ENCODE results near the gene MICALL1.

The MICALL1 gene

GRCh38 chr22:37887584-37888378 lies 18.3 kb upstream of the MICALL1 start:
- no peak overlapping the region for H3K4me2 ChIP-seq

DNA sequence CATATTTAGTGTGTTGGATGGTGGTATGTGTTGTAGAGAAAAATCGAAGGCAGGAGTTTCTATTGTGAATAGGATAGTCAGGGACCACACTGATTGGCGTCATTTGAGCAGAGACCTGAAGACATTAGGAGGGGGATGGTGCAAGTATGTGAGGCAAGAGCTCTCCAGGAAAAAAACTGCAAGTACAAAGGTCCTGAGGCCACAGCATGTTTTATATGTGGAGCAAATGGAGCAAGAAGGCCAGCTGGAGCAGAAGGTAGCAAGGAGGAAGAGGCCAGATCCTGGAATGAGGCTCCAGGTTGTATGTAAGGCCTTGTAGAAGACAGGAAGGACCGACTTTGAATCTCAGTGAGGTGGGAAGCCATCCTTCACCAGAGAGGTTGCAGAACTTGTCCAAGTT lies 14.2 kb upstream of the MICALL1 start:
- no peak overlapping the region for H3K27ac ChIP-seq
- H3K27me3 ChIP-seq = no peaks in the 10 kb centered on the region
- H3K36me3 ChIP-seq = peaks cover 56 to 75% (median 64%) of the 10 kb centered on the region in 11 experiments
- no peaks in the 10 kb centered on the region for H3K9me3 ChIP-seq (replicated peaks in 1 of 11)
- no peak overlapping the region for H3K4me3 ChIP-seq
- H3K4me2 ChIP-seq = no peak overlapping the region
- no peak overlapping the region for H3K9ac ChIP-seq
- no peak for TF ChIP-seq Cebpa-rat (IDR thresholded peaks at IDR 0.05)
- H4K20me1 ChIP-seq = peaks cover 9 to 66% (median 26%) of the 10 kb centered on the region in 11 experiments; a peak in 19 of 22 replicates
- peaks cover 27 to 40% (median 34%) of the 10 kb centered on the region in 10 experiments for H3K4me1 ChIP-seq

More at GRCh38 chr22:37887584-37888378, 18.3 kb upstream of the MICALL1 start:
- H3K9ac ChIP-seq = peak overlapping the region in 1 of 11 experiments; percentile 26; a peak in 3 of 22 replicates
- no peak for TF ChIP-seq Cebpa-rat (IDR thresholded peaks at IDR 0.05)
- H3K4me3 ChIP-seq = no peak overlapping the region
- H3K27me3 ChIP-seq = no peaks in the 10 kb centered on the region
- no peak overlapping the region for H3K27ac ChIP-seq
- peaks cover 34 to 95% (median 67%) of the 10 kb centered on the region in 11 experiments; a peak in 21 of 22 replicates for H4K20me1 ChIP-seq
- 0 out of 20 replicates have a peak, but pooled peaks cover 0 to 3% (median 0%) of the 10 kb centered on the region in 10 experiments for H3K4me1 ChIP-seq
- no peaks in the 10 kb centered on the region for H3K9me3 ChIP-seq (replicated peaks in 1 of 11)
- peaks cover 87 to 100% (median 98%) of the 10 kb centered on the region in 11 experiments for H3K36me3 ChIP-seq

DNA sequence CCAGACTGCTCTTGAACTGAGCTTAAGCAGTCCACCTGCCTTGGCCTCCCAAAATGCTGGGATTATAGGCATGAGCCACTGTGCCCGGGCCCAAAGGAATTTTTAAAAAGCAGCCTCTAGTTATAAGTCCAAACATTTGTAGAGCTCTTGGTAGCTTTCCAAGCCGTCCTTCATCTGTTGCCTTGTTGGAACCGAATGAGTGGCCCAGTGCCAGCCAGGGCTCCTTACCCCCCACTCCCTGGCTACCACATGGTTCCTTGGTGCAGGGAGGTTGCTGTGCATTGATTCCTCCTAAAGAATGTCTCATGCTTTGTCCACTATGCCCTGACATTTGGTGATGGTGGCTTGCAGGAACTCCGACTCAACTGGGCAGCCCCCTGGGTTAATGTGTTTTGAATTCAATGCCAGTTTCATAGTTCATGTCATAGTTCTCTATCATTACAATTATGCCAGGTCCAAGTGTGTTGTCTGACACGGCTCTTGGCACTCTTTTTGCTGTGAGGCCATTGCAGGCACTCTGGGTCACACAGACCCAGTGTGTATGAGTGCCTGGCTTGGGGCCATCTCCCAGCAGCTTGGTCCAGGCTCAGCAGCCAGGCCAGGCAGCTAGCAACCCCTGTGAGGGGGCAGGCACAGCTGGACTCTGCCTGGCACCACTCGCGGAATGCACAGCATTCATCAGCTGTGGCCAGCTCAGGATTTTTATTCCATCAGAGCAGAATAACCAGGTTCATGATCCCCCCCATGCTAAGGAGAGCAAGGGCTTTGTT lies 13.3 kb upstream of the MICALL1 start:
- no peak overlapping the region for H3K27ac ChIP-seq
- no peak overlapping the region for H3K4me2 ChIP-seq
- no peak overlapping the region for H3K4me3 ChIP-seq
- H3K27me3 ChIP-seq = no peaks in the 10 kb centered on the region
- peaks cover 47 to 67% (median 55%) of the 10 kb centered on the region in 11 experiments for H3K36me3 ChIP-seq
- peaks cover 4 to 58% (median 19%) of the 10 kb centered on the region in 11 experiments; a peak in 19 of 22 replicates for H4K20me1 ChIP-seq
- peaks cover 29 to 44% (median 39%) of the 10 kb centered on the region in 10 experiments for H3K4me1 ChIP-seq
- 0 out of 22 replicates have a peak overlapping the region, but pooled peaks of 1 of the 11 experiments have one; percentile 18 for H3K9ac ChIP-seq
- no peak for TF ChIP-seq Cebpa-rat (IDR thresholded peaks at IDR 0.05)
- no peaks in the 10 kb centered on the region for H3K9me3 ChIP-seq (replicated peaks in 1 of 11)

GRCh38 chr22:37893583-37893983 lies 12.5 kb upstream of the MICALL1 start:
- Histone ChIP-seq H3K9me3 (replicated peaks in 1 of 11) (no peaks in the 10 kb centered on the region), H3K27me3 (no peaks in the 10 kb centered on the region), H3K4me1 (peaks cover 29 to 45% (median 39%) of the 10 kb centered on the region in 10 experiments), H3K4me3 (no peak overlapping the region), H3K27ac (peak overlapping the region in 1 of 11 experiments; percentile 7; a peak in 2 of 22 replicates), H3K36me3 (peaks cover 39 to 58% (median 47%) of the 10 kb centered on the region in 11 experiments), H3K4me2 (no peak overlapping the region), H4K20me1 (peaks cover 0 to 49% (median 17%) of the 10 kb centered on the region in 11 experiments; a peak in 14 of 22 replicates), H3K9ac (no peak overlapping the region)
- no peak for TF ChIP-seq Cebpa-rat (IDR thresholded peaks at IDR 0.05)

DNA sequence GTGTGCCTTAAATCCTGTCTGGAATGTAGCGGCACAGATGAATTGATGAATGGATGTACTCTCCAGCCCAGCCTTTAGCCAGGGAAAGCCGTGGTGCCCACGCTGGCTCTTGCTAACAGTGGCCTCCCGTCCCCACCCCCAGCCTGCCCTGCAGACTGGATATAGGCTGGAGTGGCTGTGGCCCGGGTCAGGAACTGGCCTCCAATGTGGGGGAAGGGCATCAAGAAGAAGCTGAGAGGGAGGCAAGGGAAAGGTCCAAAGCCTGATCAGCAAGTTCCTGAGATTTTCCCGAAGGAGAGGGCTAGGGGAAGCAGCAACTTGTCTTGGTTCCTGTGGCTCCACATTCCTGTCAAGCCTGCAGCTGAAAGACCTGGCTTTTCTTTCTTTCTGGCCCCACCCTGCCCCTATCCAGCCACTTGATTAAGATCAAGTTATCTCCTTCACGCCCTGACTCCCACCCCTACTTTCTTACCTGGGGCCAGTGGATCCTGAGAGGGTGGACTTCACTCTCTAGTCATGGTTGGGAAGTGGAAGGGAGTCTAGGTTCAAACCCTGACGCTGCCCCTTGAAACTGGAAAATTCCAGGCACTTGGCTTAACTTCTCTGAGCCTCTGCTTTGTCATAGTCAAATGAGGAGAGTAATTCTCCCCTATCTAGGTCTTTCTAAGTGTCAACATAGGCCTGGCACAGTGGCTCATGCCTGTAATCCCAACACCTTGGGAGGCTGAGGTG lies 11.0 kb upstream of the MICALL1 start:
- Histone ChIP-seq H3K36me3 (peaks cover 24 to 43% (median 32%) of the 10 kb centered on the region in 11 experiments), H3K9ac (peak overlapping the region in 2 of 11 experiments; percentile 3 to 37; a peak in 1 of 22 replicates), H3K4me3 (no peak overlapping the region), H4K20me1 (peaks cover 0 to 38% (median 14%) of the 10 kb centered on the region in 11 experiments; a peak in 11 of 22 replicates), H3K4me1 (peaks cover 29 to 45% (median 39%) of the 10 kb centered on the region in 10 experiments), H3K4me2 (peak overlapping the region; percentile 44 to 92 (median 74)), H3K27ac (peak overlapping the region in 10 of 11 experiments; percentile 55 to 75 (median 66); a peak in 16 of 22 replicates), H3K9me3 (replicated peaks in 1 of 11) (no peaks in the 10 kb centered on the region), H3K27me3 (no peaks in the 10 kb centered on the region)
- TF ChIP-seq Cebpa-rat (IDR thresholded peaks at IDR 0.05) = no peak

- peak overlapping the region; percentile 19 to 64 (median 47); a peak in 19 of 22 replicates for H3K9ac ChIP-seq
- H3K4me3 ChIP-seq = no peak overlapping the region
- H4K20me1 ChIP-seq = peaks cover 0 to 28% (median 13%) of the 10 kb centered on the region in 11 experiments; a peak in 10 of 22 replicates
- H3K36me3 ChIP-seq = peaks cover 13 to 32% (median 21%) of the 10 kb centered on the region in 11 experiments
- no peaks in the 10 kb centered on the region for H3K27me3 ChIP-seq
- H3K4me2 ChIP-seq = peak overlapping the region; percentile 44 to 92 (median 74)
- peaks cover 29 to 51% (median 45%) of the 10 kb centered on the region in 10 experiments for H3K4me1 ChIP-seq
- no peak for TF ChIP-seq Cebpa-rat (IDR thresholded peaks at IDR 0.05)
- H3K9me3 ChIP-seq (replicated peaks in 1 of 11) = no peaks in the 10 kb centered on the region
- peak overlapping the region; percentile 48 to 75 (median 66); a peak in 21 of 22 replicates for H3K27ac ChIP-seq
Observed at GRCh38 chr22:37896181-37896592, 9.9 kb upstream of the MICALL1 start.

DNA sequence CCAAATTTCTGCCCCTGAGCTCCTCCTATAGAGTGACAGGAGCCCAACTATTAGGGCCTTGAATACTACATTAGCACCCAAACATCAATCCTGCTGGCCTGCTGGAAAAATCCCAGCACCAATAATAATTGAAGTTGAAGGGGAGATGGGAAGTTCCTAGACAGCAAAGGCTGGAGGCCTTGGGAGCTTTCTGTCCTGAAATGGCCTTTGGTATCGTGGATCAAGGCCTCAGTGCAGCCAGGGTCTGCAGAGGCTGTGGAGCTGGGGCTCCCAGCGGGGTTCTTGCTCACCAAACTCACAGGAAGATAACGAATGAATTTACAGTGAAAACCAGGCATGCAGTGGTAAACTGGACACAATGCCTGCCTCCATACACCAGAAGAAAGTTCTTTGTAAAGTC lies 9.2 kb upstream of the MICALL1 start:
- Histone ChIP-seq H3K27ac (peak overlapping the region; percentile 48 to 75 (median 66); a peak in 20 of 22 replicates), H3K9ac (peak overlapping the region in 9 of 11 experiments; percentile 8 to 64 (median 47); a peak in 13 of 22 replicates)

DNA sequence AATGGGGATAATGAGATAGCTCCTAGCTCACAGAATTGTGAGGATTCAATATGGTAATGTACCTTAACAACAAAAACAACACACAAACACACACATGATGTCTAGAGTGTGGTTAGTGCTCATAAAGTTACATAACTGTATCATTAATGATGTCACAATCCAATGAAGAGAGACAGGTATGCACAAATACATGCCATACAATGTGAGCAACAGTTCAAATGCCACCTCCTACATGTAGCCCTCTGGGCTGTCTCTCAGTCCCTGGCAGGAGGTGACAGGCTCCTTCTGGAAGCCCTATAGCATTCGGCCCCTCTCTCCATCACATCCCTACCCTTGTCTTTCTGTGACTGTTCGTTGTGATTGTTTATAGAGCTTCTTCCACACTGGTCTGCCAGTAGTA lies 8.3 kb upstream of the MICALL1 start:
- no peak overlapping the region for H3K4me3 ChIP-seq
- no peaks in the 10 kb centered on the region for H3K9me3 ChIP-seq (replicated peaks in 1 of 11)
- no peak overlapping the region for H3K4me2 ChIP-seq
- H3K27ac ChIP-seq = peak overlapping the region in 5 of 11 experiments; percentile 27 to 73 (median 44); a peak in 2 of 22 replicates
- peaks cover 0 to 12% (median 3%) of the 10 kb centered on the region in 11 experiments; a peak in 7 of 22 replicates for H4K20me1 ChIP-seq
- no peak for TF ChIP-seq Cebpa-rat (IDR thresholded peaks at IDR 0.05)
- no peaks in the 10 kb centered on the region for H3K27me3 ChIP-seq
- peaks cover 29 to 58% (median 49%) of the 10 kb centered on the region in 10 experiments for H3K4me1 ChIP-seq
- peak overlapping the region in 1 of 11 experiments; percentile 15; a peak in 1 of 22 replicates for H3K9ac ChIP-seq
- peaks cover 0 to 16% (median 5%) of the 10 kb centered on the region in 11 experiments; a peak in 15 of 22 replicates for H3K36me3 ChIP-seq

More for the DNA sequence above, 9.2 kb upstream of the MICALL1 start:
- peaks cover 0 to 20% (median 10%) of the 10 kb centered on the region in 11 experiments; a peak in 10 of 22 replicates for H4K20me1 ChIP-seq
- H3K27me3 ChIP-seq = no peaks in the 10 kb centered on the region
- H3K9me3 ChIP-seq (replicated peaks in 1 of 11) = no peaks in the 10 kb centered on the region
- peaks cover 29 to 58% (median 50%) of the 10 kb centered on the region in 10 experiments for H3K4me1 ChIP-seq
- TF ChIP-seq Cebpa-rat (IDR thresholded peaks at IDR 0.05) = no peak
- no peak overlapping the region for H3K4me3 ChIP-seq
- H3K4me2 ChIP-seq = peak overlapping the region; percentile 44 to 92 (median 74); a peak in 18 of 22 replicates
- H3K36me3 ChIP-seq = peaks cover 5 to 25% (median 14%) of the 10 kb centered on the region in 11 experiments; a peak in 20 of 22 replicates

Measured in BLaER1 treated with 17β-estradiol and CSF1 and Interleukin-3, amounts not matched to agents 10 nM and 100 nM (cell line).